ENCODE results near the gene PKP3. TPM values are rescaled to one million over a fixed set of nuclear protein-coding genes. Genes with fewer than 3 reads are reported as not detected.

The PKP3 gene
- total RNA-seq, 4 donors from 2014 or later = 0.55 to 1.3 TPM; not detected in 2

DNA sequence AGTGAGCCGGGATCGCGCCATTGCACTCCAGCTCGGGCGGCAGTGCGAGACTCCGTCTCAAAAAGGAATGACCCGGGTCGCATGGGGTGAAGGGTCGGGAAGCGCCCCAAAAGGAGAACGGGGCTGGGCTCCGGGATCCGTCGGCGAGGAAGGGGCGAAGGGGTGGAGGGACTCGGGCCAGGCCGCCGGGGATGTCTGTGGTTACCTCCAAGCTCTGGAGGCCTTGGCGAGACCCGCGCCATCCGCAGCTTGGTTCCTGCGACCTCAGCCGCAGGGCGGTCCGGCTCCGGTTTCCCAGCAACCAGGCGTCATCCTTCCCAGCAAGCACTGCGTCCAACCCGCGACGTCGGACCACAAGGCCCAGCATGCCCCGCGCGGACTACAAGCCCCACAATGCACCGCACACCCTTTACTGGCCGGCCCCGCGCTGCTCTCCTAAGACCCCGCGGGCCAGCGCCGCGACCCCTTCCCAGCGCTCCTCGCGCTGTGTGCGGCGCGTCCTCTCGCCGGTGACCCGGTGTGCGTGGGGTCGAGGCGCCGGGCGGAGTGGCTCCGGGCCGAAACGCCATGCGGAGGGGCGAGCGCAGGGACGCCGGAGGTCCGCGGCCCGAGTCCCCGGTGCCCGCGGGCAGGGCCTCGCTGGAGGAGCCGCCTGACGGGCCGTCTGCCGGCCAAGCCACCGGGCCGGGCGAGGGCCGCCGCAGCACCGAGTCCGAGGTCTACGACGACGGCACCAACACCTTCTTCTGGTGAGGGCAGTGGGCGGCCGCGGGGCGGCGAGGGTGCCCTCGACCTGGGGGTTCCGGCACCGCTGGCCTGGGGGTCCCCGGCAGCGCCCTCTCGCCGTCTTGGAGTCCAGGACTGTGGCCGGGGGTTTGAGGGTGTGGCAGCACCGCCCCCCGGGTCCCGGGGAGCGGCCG lies 56.1 kb downstream of the PKP3 start, which contains the start of gene PTDSS2:
TSS of gene PTDSS2 (plus strand) at position 391 of the 920 bp plus-strand sequence. CDS start at position 568, 177 bp downstream.
- in situ Hi-C loops (cut with MboI; ENCODE audit: low sequenced_read_pairs in 4 of 4) = loop anchor here in 2 of 4 donors (10.0 kb wide), 1 partner anchor 65 kb away; no protein-coding TSS in a partner anchor
- ATAC-seq (peak; percentile 87 to 88), DNase-seq (peak; percentile 94 to 95)
- TF ChIP-seq POLR2A (IDR thresholded peaks at IDR 0.05) = peak; percentile 61 to 68
- TF ChIP-seq, protein P1, sequence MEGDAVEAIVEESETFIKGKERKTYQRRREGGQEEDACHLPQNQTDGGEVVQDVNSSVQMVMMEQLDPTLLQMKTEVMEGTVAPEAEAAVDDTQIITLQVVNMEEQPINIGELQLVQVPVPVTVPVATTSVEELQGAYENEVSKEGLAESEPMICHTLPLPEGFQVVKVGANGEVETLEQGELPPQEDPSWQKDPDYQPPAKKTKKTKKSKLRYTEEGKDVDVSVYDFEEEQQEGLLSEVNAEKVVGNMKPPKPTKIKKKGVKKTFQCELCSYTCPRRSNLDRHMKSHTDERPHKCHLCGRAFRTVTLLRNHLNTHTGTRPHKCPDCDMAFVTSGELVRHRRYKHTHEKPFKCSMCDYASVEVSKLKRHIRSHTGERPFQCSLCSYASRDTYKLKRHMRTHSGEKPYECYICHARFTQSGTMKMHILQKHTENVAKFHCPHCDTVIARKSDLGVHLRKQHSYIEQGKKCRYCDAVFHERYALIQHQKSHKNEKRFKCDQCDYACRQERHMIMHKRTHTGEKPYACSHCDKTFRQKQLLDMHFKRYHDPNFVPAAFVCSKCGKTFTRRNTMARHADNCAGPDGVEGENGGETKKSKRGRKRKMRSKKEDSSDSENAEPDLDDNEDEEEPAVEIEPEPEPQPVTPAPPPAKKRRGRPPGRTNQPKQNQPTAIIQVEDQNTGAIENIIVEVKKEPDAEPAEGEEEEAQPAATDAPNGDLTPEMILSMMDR (IDR thresholded peaks at IDR 0.05 in 4 of 5, conservative IDR thresholded peaks at IDR 0.05 in 1 of 5) = peak in 2 of 5 experiments; percentile 4 to 21
- peaks cover 0 to 18% of the 10 kb centered on the region in 2 donors for H3K36me3 ChIP-seq
- peaks cover 22 to 25% of the 10 kb centered on the region in 2 donors for H3K4me1 ChIP-seq
- H3K27me3 ChIP-seq = no peaks in the 10 kb centered on the region
- H3K27ac ChIP-seq = peak within 1 kb of the TSS; percentile 84 to 98 (median 96)
- intact Hi-C loops (cut with DNase I; ENCODE audit: low total_unique reads) = loop anchor here (1.0 to 10.0 kb wide), 2 partner anchors 68 to 245 kb away; partner anchors contain the start of genes BET1L and RIC8A
- peak within 1 kb of the TSS; percentile 71 to 97 (median 78) for H3K4me3 ChIP-seq
- no peaks in the 10 kb centered on the region for H3K9me3 ChIP-seq

DNA sequence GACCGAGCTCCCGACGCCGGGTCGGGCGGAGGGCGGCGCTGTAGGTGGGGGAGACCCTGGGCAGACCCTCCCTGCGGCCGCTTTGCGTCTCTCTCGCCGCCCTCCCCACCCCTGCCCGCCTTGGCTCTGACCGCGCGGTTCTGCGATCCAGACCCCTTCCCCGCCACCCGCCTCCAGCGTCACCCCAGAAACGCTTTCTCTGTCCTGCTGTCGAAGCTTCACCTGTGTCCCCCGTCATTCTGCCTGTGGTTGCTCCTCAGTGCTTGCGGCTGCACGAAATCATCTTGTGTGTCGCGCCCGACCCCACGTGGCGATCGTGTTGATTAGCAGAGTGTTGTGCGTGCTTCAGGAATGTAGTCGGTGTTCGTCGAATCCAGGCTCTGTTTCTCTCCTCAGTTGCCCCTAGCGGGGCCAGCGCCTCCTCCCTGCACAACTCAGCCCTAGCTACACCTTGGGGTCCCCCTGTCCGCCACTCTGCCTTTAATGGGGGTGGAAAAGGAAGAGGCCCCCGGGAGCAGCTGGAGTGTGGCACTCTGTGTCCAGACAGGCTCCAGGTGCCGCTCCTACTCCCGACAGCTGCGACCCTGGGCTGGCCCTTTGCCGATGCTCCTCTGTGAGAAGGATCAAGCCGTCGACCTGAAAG lies 56.9 kb downstream of the PKP3 start:
- no peaks in the 10 kb centered on the region for H3K27me3 ChIP-seq
- DNase-seq (peak in 1 of 2 donors; percentile 28), ATAC-seq (peak in 1 of 2 donors; percentile 15)
- H3K27ac ChIP-seq = peak overlapping the region; percentile 84 to 98 (median 96)
- TF ChIP-seq, protein P1 (IDR thresholded peaks at IDR 0.05 in 4 of 5, conservative IDR thresholded peaks at IDR 0.05 in 1 of 5) = no peak
- no peak for TF ChIP-seq POLR2A (IDR thresholded peaks at IDR 0.05)
- intact Hi-C loops (cut with DNase I; ENCODE audit: low total_unique reads) = loop anchor here (1.0 kb wide), 1 partner anchor 67 kb away; no protein-coding TSS in a partner anchor
- peaks cover 0 to 18% of the 10 kb centered on the region in 2 donors for H3K36me3 ChIP-seq
- H3K9me3 ChIP-seq = no peaks in the 10 kb centered on the region
- H3K4me1 ChIP-seq = peaks cover 22 to 25% of the 10 kb centered on the region in 2 donors
- in situ Hi-C loops (cut with MboI; ENCODE audit: low sequenced_read_pairs in 4 of 4) = loop anchor here in 2 of 4 donors (10.0 kb wide), 1 partner anchor 64 kb away; no protein-coding TSS in a partner anchor
- H3K4me3 ChIP-seq = peak overlapping the region; percentile 71 to 97 (median 78)

DNA sequence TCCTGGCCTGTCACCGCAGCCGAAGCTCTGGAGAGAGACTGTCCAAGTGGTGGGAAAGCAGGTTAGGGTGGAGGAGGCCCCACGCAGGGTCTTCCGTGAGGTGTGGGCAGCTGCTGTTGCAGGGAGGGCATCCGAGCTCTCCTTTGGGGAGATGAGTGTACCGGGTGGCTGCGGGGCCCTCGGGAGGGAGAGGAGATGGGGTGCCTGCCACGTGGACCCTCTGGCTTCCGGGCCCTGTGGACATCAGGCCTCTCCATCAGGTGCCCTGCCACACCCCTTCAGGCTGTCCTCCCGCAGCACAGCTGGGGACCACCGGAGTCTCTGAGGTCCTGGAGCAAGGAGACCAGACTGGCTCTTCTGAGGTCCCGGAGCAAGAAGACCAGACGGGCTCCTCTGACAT lies 57.7 kb downstream of the PKP3 start:
- Histone ChIP-seq H3K9me3 (no peaks in the 10 kb centered on the region), H3K4me3 (peak overlapping the region in 1 of 4 donors; percentile 97), H3K4me1 (peaks cover 22 to 25% of the 10 kb centered on the region in 2 donors), H3K27me3 (no peaks in the 10 kb centered on the region), H3K27ac (peak overlapping the region in 1 of 4 donors; percentile 97), H3K36me3 (peaks cover 0 to 18% of the 10 kb centered on the region in 2 donors)
- no peak for ATAC-seq
- no peak for DNase-seq
- in situ Hi-C loops (cut with MboI; ENCODE audit: low sequenced_read_pairs in 4 of 4) = loop anchor here in 2 of 4 donors (10.0 kb wide), 1 partner anchor 63 kb away; no protein-coding TSS in a partner anchor
- intact Hi-C loops (cut with DNase I; ENCODE audit: low total_unique reads) = no loop called here
- TF ChIP-seq, protein P1 (IDR thresholded peaks at IDR 0.05 in 4 of 5, conservative IDR thresholded peaks at IDR 0.05 in 1 of 5) = no peak
- TF ChIP-seq POLR2A (IDR thresholded peaks at IDR 0.05) = no peak

DNA sequence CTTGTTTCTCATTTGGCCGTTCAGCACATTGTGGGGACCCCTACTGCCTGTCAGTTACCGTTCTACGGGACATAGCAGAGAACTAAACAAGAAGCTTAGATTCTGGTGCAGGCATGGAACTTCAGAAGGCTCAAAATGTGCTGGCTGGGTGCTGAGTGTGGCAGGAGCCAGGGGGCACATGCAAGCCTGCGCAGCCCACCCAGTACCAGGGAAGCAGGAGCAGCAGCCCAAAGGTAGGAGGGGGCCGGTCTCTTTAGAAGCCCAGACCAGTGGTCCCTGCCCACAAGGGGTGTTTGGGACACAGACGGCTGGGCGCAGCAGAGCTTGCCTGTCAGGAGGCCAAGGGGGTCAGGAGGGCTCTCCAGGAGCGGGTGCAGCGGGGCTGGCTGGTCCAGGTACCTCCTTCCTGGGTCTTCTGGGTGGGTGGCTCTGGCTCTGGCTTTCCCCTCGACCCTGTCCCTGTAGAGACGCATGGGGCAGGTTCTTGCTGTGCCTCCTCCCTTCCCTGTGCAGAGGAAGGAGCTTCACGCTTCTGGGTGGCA lies 58.3 kb downstream of the PKP3 start:
- intact Hi-C loops (cut with DNase I; ENCODE audit: low total_unique reads) = no loop called here
- TF ChIP-seq, protein P1 (IDR thresholded peaks at IDR 0.05 in 4 of 5, conservative IDR thresholded peaks at IDR 0.05 in 1 of 5) = no peak
- no peak for TF ChIP-seq POLR2A (IDR thresholded peaks at IDR 0.05)
- H3K4me3 ChIP-seq = no peak overlapping the region
- ATAC-seq = no peak
- H3K4me1 ChIP-seq = peaks cover 22 to 25% of the 10 kb centered on the region in 2 donors
- DNase-seq = no peak
- no peaks in the 10 kb centered on the region for H3K9me3 ChIP-seq
- in situ Hi-C loops (cut with MboI; ENCODE audit: low sequenced_read_pairs in 4 of 4) = loop anchor here in 2 of 4 donors (10.0 kb wide), 1 partner anchor 63 kb away; no protein-coding TSS in a partner anchor
- no peaks in the 10 kb centered on the region for H3K27me3 ChIP-seq
- H3K36me3 ChIP-seq = peaks cover 0 to 18% of the 10 kb centered on the region in 2 donors
- no peak overlapping the region for H3K27ac ChIP-seq
